HepG2 (cell line): ENCODE measurements around the gene ADAMTS17. TPM values are rescaled to one million over a fixed set of nuclear protein-coding genes. Genes with fewer than 3 reads are reported as not detected.
A peak's percentile ranks its signal among the peaks of the same experiment; 100 is the strongest.

ENCODE experiments used
- ARNTL ChIP-seq: sonication (generic); formaldehyde crosslinking; IDR thresholded peaks from 2 replicates; pipeline ENCODE4 v1.4.0; 2020; ENCODE audit warnings: mild to moderate bottlenecking, missing genetic modification reagents
- CENPBD1 ChIP-seq: sonication (generic); formaldehyde crosslinking; IDR thresholded peaks from 2 replicates; pipeline ENCODE4 v1.8.0; 2022; ENCODE audit warnings: missing genetic modification reagents, low read depth, mild to moderate bottlenecking, borderline replicate concordance
- CREBL2 ChIP-seq: sonication (generic); formaldehyde crosslinking; IDR thresholded peaks from 2 replicates; pipeline ENCODE4 v1.8.1; 2023; ENCODE audit warnings: missing genetic modification reagents, mild to moderate bottlenecking, borderline replicate concordance
- PAXIP1 ChIP-seq: sonication (generic); formaldehyde crosslinking; conservative IDR thresholded peaks from 2 replicates; pipeline ENCODE4 v1.4.0; 2020; ENCODE audit warnings: mild to moderate bottlenecking, missing genetic modification reagents, moderate library complexity
- POGK ChIP-seq: sonication (generic); formaldehyde crosslinking; conservative IDR thresholded peaks from 2 replicates; pipeline ENCODE4 v1.8.0; 2022; ENCODE audit warnings: mild to moderate bottlenecking, moderate library complexity, missing genetic modification reagents
- POLR2AphosphoS2 ChIP-seq: IDR thresholded peaks from 2 replicates; pipeline ENCODE4 v1.6.1; 2011; ENCODE audit warnings: low read depth, low read length, improper control_type of control experiment
- SCMH1 ChIP-seq: sonication (generic); formaldehyde crosslinking; IDR thresholded peaks from 2 replicates; pipeline ENCODE4 v1.9.0; 2021; ENCODE audit warnings: missing genetic modification reagents, mild to moderate bottlenecking, borderline replicate concordance
- SOX5 ChIP-seq: IDR thresholded peaks from 2 replicates; pipeline ENCODE4 v1.6.1; 2016; ENCODE audit warnings: borderline replicate concordance
- ZBTB26 ChIP-seq: IDR thresholded peaks from 2 replicates; pipeline ENCODE4 v1.6.1; 2016; ENCODE audit warnings: missing compliant biosample characterization, missing genetic modification reagents, borderline replicate concordance
- ZC3H4 ChIP-seq: sonication (generic); formaldehyde crosslinking; IDR thresholded peaks from 2 replicates; pipeline ENCODE4 v1.4.0; 2020; ENCODE audit warnings: missing genetic modification reagents, borderline replicate concordance
- ZNF280D ChIP-seq: sonication (generic); formaldehyde crosslinking; IDR thresholded peaks from 2 replicates; pipeline ENCODE4 v1.5.1; 2020; ENCODE audit warnings: mild to moderate bottlenecking, missing genetic modification reagents
- ZNF33B ChIP-seq: sonication (generic); formaldehyde crosslinking; IDR thresholded peaks from 2 replicates; pipeline ENCODE4 v1.5.1; 2020; ENCODE audit warnings: mild to moderate bottlenecking, missing genetic modification reagents
- ZNF468 ChIP-seq: sonication (generic); formaldehyde crosslinking; IDR thresholded peaks from 2 replicates; pipeline ENCODE4 v1.8.0; 2022; ENCODE audit warnings: mild to moderate bottlenecking, moderate library complexity, missing genetic modification reagents
- ZNF678 ChIP-seq: sonication (generic); formaldehyde crosslinking; IDR thresholded peaks from 2 replicates; pipeline ENCODE4 v1.4.0; 2020; ENCODE audit warnings: mild to moderate bottlenecking, missing genetic modification reagents
- ZNF761 ChIP-seq: sonication (generic); formaldehyde crosslinking; conservative IDR thresholded peaks from 2 replicates; pipeline ENCODE4 v1.4.0; 2020; ENCODE audit warnings: mild to moderate bottlenecking, missing genetic modification reagents
- ZNF841 ChIP-seq: sonication (generic); formaldehyde crosslinking; IDR thresholded peaks from 2 replicates; pipeline ENCODE4 v1.8.1; 2023; ENCODE audit warnings: missing genetic modification reagents, borderline replicate concordance
- ZZZ3 ChIP-seq: sonication (generic); formaldehyde crosslinking; IDR thresholded peaks from 2 replicates; pipeline ENCODE4 v1.4.0; 2020; ENCODE audit warnings: missing genetic modification reagents, mild to moderate bottlenecking, borderline replicate concordance
- polyA plus RNA-seq, 8 experiments: library from polyadenylated mRNA; depleted of rRNA in 3 of 8; stranded (reverse) in 7 of 8; unstranded in 1 of 8; fragments of >200 nt; fragmentation: Illumina TruSeq in 4 of 8; extraction: Trizol in 4 of 8; gene quantifications; 2 replicates each; pipeline versions ENCODE4 v1.2.1 to v1.2.3, GENCODE V29; 2011 to 2016; ENCODE audit warnings: low read depth in 4 of 8, missing spikeins in 1 of 8, mixed read lengths in 1 of 8; ENCODE audit not compliant: insufficient read depth in 1 of 8
- total RNA-seq, 5 experiments: library from RNA; depleted of rRNA; stranded (reverse); fragments of >200 nt; fragmentation: Illumina TruSeq; extraction: Trizol; gene quantifications; 2 replicates each; pipeline ENCODE4 v1.2.3, GENCODE V29; 2016; ENCODE audit warnings: low read depth in 1 of 5

Gene ADAMTS17
- total and polyA plus RNA-seq, 2 of the 13 experiments (the other 11 are each of a cell fraction or from before 2014, with no cell fraction given), result 0.02 to 0.04 TPM

GRCh38 chr15:100211855-100212850, 129.6 kb downstream of the ADAMTS17 start (continued):
- TF ChIP-seq PAXIP1 (CRISPR knock-in tag) (peak; percentile 83), POLR2AphosphoS2 (no peak), POGK (CRISPR knock-in tag) (no peak), SCMH1 (CRISPR knock-in tag) (no peak), ZC3H4 (CRISPR knock-in tag) (no peak), CENPBD1 (CRISPR knock-in tag) (no peak), ZNF678 (CRISPR knock-in tag) (no peak), ZBTB26 (CRISPR knock-in tag) (no peak), ZNF841 (CRISPR knock-in tag) (no peak), ZZZ3 (no peak), ZNF33B (no peak), ZNF468 (CRISPR knock-in tag) (no peak), CREBL2 (CRISPR knock-in tag) (no peak), ARNTL (no peak), ZNF761 (CRISPR knock-in tag) (no peak), ZNF280D (no peak), SOX5 (CRISPR knock-in tag) (peak; percentile 53; the same call in 1 of the 2 replicates)
